Subcutaneous adipose tissue (tissue), 4 donors: ENCODE data around the gene LAMA3. TPM values are rescaled to one million over a fixed set of nuclear protein-coding genes. Genes with fewer than 3 reads are reported as not detected.

Experiments used
- total RNA-seq, 4 donors: library from RNA; depleted of rRNA; stranded (reverse); fragments of >200 nt; gene quantifications; one replicate each; pipeline ENCODE4 v1.1.0, GENCODE V29; 2016
- TF ChIP-seq, protein P1 (sequence below): fragments of 450-650 bp; IDR thresholded peaks from one replicate; pipeline ENCODE4 v1.5.1; 2016; ENCODE audit warnings: low read depth, mild to moderate bottlenecking, control low read depth, antibody characterized with exemption, moderate library complexity

The LAMA3 gene
- total RNA-seq, 4 donors from 2014 or later, result 23.3 to 34.9 (median 28.4) TPM

GRCh38 chr18:23662309-23663263 is 26.7 kb upstream of the LAMA3 start, which contains the start of gene ANKRD29:
TSS of gene ANKRD29 (minus strand) at chr18:23662911. CDS start at chr18:23662730, 181 bp downstream.
- TF ChIP-seq, protein P1, sequence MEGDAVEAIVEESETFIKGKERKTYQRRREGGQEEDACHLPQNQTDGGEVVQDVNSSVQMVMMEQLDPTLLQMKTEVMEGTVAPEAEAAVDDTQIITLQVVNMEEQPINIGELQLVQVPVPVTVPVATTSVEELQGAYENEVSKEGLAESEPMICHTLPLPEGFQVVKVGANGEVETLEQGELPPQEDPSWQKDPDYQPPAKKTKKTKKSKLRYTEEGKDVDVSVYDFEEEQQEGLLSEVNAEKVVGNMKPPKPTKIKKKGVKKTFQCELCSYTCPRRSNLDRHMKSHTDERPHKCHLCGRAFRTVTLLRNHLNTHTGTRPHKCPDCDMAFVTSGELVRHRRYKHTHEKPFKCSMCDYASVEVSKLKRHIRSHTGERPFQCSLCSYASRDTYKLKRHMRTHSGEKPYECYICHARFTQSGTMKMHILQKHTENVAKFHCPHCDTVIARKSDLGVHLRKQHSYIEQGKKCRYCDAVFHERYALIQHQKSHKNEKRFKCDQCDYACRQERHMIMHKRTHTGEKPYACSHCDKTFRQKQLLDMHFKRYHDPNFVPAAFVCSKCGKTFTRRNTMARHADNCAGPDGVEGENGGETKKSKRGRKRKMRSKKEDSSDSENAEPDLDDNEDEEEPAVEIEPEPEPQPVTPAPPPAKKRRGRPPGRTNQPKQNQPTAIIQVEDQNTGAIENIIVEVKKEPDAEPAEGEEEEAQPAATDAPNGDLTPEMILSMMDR, result no peak

GRCh38 chr18:23664674-23665073 is 24.6 kb upstream of the LAMA3 start:
- TF ChIP-seq, protein P1, result no peak

GRCh38 chr18:23667114-23667513 is 22.1 kb upstream of the LAMA3 start:
- TF ChIP-seq, protein P1, result no peak

DNA sequence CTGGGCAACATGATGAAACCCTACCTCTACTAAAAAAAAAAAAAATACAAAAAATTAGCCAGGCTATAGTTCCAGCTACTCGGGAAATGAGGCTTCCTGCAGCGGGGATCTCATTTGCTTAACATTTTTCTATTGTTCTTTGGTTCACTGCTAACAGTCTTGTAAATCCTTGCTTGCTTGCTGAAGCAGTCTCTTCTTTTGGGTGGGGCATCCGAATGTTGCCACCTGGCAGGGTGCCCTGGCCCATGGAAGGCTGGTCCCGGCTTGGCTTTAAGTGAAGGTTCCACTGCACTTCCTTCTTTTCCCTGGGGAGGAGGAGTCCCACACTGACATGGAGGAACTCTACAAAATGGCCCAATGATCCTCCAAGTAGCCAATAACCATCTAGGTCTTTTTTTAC is 20.5 kb upstream of the LAMA3 start:
- TF ChIP-seq, protein P1, result no peak

DNA sequence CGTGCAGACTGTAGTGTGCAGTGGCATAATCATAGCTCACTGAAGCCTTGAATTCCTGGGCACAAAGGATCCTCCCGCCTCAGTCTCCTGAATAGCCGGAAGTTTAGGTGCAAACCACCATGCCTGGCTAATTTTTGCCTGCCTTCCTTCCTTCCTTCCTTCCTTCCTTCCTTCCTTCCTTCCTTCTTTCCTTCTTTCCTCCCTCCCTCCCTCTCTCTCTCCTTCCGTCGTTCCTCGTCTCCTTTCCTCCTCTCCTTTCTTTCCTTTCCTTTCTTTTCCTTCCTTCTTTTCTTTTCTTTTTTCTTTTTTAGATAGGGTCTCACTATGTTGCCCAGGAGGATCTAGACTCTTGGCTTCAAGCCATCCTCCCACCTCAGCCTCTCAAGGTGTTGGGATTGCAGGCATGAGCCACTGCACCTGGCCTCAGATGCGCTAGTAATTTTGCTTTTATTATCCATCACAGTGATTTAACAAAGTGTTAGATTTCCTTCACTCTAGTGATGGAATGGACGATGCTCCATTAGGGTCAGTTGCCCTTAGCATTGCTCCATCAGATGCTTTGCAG is 20.0 kb upstream of the LAMA3 start:
- TF ChIP-seq, protein P1, result no peak

- TF ChIP-seq, protein P1, result no peak
Measured at GRCh38 chr18:23669804-23670405, 19.3 kb upstream of the LAMA3 start.

DNA sequence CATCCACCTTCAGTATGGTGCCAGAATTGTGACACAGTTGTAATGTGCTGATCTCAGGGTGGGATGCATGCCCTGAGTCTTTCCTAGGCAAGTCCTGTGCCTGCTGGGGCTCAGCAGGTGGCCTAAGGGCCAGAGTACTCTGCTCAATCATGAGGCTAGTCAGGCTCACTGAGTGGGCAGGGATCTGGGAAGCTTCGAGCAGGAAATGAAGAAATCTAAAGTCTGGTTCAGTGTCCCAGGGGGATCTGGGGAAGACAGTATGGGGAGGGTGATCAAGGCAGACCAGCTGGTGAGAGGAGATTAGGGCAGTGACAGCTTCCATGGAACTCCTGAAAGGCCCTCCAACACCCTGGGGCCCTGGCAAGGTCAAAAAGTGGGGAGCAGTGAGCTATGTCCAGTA is 17.7 kb upstream of the LAMA3 start:
- TF ChIP-seq, protein P1, result no peak
